ENCODE results near the gene ABHD17A.
A peak's percentile ranks its signal among the peaks of the same experiment; 100 is the strongest.

Gene ABHD17A

GRCh38 chr19:1847684-1848398, 37.5 kb downstream of the ABHD17A start:
- H3K4me3 ChIP-seq (ENCODE audit: low read depth, low read length): peak overlapping the region; percentile 93
- TF ChIP-seq CTCF (IDR thresholded peaks at IDR 0.05; ENCODE audit: insufficient read depth, low read depth, low read length, missing control alignments): no peak
- DNase-seq (ENCODE audit: low read depth): peak; percentile 52

- peak overlapping the region; percentile 93 for H3K4me3 ChIP-seq (ENCODE audit: low read depth, low read length)
- no peak for TF ChIP-seq CTCF (IDR thresholded peaks at IDR 0.05; ENCODE audit: insufficient read depth, low read depth, low read length, missing control alignments)
- DNase-seq (ENCODE audit: low read depth): no peak
Measured at GRCh38 chr19:1847348-1847683, 38.0 kb downstream of the ABHD17A start.

- DNase-seq (ENCODE audit: low read depth): no peak
- no peak for TF ChIP-seq CTCF (IDR thresholded peaks at IDR 0.05; ENCODE audit: insufficient read depth, low read depth, low read length, missing control alignments)
- H3K4me3 ChIP-seq (ENCODE audit: low read depth, low read length): peak overlapping the region; percentile 93
Measured at GRCh38 chr19:1846517-1847204, 38.6 kb downstream of the ABHD17A start.

GRCh38 chr19:1845642-1846041, 39.7 kb downstream of the ABHD17A start:
- DNase-seq (ENCODE audit: low read depth): no peak
- no peak for TF ChIP-seq CTCF (IDR thresholded peaks at IDR 0.05; ENCODE audit: insufficient read depth, low read depth, low read length, missing control alignments)
- no peak overlapping the region for H3K4me3 ChIP-seq (ENCODE audit: low read depth, low read length)

GRCh38 chr19:1845125-1845515, 40.2 kb downstream of the ABHD17A start:
- no peak for TF ChIP-seq CTCF (IDR thresholded peaks at IDR 0.05; ENCODE audit: insufficient read depth, low read depth, low read length, missing control alignments)
- no peak overlapping the region for H3K4me3 ChIP-seq (ENCODE audit: low read depth, low read length)
- no peak for DNase-seq (ENCODE audit: low read depth)

- no peak for TF ChIP-seq CTCF (IDR thresholded peaks at IDR 0.05; ENCODE audit: insufficient read depth, low read depth, low read length, missing control alignments)
- no peak for DNase-seq (ENCODE audit: low read depth)
- no peak overlapping the region for H3K4me3 ChIP-seq (ENCODE audit: low read depth, low read length)
Measured at GRCh38 chr19:1844513-1845124, 40.7 kb downstream of the ABHD17A start.
